Esophagus mucosa (tissue), 1 donor: ENCODE measurements around the gene NFKBIZ. TPM values are rescaled to one million over a fixed set of nuclear protein-coding genes. Genes with fewer than 3 reads are reported as not detected.
"Not testable (repeated sequence)": the region's sequence is repeated elsewhere in the genome, so short reads cannot be mapped to it uniquely, and the experiment has no call there.

ENCODE experiments used
- ATAC-seq: fragments of 200-7000 bp; cut with Tn5 transposase; one replicate; pipeline ENCODE4 v1.9.1; 2020
- total RNA-seq: library from RNA; stranded (reverse); gene quantifications from one replicate; pipeline ENCODE4 v1.2.4, GENCODE V29; 2023
- donor health status: DM: yes; HTN: yes; CAD: no.

The NFKBIZ gene
- total RNA-seq, 1 donor from 2014 or later, result 56.3 TPM

DNA sequence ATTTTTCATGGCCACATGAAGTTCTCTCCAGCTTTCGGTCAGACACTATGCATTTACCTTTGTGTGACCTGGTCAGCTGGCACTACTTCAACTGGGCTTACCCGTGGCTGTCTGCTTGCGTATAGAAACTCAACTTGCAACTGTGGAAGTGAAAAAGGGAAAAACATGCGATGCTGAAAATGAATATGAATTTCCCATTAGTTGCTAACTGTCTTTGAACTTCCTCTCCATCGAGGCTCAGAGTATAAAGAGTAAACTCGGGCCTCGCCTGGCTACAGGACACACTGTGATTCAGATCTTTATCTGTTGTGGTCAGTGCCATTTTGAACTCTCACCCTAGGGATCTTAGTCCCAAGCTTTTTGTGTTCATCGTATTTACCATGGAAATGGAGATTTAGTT, 26.8 kb downstream of the NFKBIZ start:
- no peak for ATAC-seq

DNA sequence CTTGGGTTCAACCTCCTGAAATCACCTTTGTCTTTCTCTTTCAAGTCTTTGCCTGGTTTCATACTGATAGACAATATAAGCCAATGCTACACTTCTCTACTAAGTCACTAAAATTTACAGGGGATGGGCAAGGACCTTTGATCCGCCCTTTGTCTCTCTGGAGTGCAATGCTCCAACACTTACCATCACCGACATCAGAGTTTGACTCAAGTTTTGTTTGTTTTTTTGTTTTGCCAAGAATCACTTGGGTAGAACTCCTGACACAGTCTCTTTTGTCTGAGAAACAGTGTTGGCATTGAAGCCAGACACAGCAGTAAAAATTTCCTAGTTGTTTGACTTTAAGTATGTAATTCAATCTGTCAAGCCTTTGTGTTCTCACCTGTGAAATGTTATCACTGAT, 29.3 kb downstream of the NFKBIZ start:
- no peak for ATAC-seq

DNA sequence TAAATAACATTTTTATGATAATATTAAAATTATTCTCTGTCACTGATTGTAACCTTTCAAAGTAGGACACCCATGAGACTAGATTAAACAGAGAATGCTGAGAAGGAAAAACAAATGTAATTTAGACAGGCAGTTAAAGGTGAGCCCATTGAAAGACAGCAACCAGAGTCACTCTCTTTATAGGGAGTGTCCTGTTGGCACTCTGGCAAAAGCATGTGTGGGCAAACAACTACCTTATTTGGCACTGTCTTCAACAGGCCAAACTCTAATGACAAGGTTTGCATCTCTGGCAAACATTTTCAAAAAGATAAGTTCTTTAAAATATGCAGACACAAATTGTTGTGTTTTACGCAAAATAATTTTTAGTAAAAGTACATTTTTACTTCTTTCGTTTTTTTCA, 29.8 kb downstream of the NFKBIZ start:
- peak; percentile 90 for ATAC-seq

DNA sequence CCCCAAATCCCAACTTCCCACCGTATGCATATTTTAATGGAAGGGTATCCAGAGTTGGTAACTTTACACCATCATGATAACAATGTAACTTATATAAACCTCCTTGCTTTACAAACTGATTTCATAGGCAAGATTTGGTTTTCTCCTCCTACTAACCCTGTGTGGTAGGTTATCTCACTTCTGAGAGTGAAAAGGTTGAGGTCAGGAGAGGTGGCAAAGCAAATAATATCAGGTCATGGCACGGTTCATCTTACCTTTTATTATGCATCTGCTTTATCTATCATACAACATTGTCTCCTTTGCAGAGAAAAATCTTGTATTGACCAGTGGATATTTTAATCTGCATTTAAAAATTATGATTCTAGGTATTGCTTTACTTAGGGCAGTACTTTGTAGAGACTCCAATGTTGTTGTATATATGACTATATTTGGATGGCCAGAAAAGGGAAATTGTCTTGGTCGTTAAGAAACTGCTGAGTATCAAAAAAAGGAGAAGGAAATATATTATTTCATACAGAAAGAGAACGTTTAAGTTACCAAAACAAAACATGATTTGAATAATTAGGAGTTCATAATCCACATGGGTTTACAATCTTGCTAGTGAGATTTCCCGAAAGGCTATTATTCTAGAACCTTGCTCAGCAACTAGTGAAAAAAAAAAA, 30.4 kb downstream of the NFKBIZ start:
- ATAC-seq, result no peak

DNA sequence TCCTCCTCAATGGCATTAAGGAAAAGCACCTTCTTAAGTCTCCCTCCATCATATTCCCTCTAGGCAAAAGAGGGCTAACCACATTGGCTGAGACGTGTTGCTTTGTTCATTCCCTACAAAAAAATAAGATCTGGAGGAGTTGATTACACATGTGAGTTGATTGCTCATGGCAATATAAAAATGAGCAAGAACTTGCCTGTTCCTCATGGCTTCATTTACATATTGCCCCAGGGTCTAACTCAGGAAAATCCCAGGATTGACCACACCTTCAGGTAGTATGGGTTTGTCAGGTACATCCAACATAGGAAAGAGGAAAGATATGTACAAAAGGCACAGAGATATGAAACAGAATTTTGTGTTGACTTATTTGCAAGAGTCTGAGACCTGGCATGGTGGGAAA, 35.5 kb downstream of the NFKBIZ start:
- ATAC-seq, result peak; percentile 66

DNA sequence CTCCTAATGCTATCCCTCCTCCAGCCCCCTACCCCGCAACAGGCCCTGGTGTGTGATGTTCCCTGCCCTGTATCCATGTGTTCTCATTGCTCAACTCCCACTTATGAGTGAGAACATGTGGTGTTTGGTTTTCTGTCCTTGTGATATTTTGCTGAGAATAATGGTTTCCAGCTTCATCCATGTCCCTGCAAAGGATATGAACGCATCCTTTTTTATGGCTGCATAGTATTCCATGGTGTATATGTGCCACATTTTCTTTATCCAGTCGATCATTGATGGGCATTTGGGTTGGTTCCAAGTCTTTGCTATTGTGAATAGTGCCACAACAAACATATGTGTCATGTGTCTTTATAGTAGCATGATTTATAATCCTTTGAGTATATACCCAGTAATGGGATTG, 36.3 kb downstream of the NFKBIZ start:
- not testable (repeated sequence) for ATAC-seq

DNA sequence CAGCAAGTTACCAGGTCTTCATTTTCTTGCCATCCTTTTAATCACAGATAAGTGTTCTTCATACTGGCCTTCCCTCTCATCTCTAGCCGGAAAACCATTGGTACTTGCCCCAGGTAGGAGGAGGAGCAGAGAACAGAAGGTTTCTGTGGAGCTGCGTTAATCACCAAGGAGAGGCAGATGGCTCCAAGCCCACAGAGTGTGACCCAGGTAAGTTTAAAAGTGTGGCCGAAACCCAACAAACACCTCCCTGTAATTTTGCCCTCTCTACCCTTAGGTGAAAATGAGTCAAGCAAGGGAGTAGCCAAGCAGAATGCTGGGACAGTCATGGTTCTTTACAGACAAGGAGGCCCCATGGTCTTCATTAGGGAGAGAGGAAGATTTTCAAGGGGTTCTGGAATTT, 37.3 kb downstream of the NFKBIZ start:
- peak; percentile 97 for ATAC-seq

DNA sequence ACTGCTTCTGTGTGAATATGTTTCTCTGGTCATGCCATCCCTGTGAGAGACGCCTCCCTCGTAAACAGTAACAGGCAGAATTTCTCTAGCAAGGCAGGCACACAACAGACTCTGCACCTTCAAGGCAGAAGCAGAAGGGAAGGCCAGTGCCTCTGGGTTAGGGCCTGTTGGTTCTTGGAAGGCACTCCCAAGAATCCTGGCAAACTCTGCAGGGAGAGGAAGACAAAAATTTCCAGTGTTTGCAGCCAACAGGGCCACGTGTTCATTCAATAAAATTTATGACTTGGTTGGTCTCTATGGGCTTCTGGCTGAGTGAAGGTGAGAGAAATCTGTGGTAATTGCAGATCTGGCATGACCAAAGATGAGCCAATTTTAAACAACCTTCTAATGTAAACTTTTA, 39.3 kb downstream of the NFKBIZ start:
- ATAC-seq, result peak; percentile 56

DNA sequence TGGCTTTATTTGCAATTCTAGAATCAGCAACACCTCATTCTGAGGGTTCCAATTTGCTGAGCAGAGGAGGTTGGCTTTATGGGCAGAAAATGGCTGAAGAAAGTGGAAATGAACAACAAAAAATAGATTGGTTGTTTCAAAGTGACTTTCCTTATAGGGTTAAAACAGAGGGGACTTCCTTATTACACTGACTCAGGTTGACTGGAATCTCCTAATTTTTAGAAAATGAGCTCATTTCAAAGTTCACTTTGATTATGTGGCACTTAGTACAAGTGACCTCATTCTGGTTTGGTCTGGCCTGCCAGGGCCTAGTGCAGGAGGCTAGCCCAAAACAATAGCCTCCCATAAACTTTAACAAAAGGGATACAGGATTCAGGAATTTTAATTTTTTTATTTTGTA, 41.4 kb downstream of the NFKBIZ start:
- ATAC-seq, result no peak

DNA sequence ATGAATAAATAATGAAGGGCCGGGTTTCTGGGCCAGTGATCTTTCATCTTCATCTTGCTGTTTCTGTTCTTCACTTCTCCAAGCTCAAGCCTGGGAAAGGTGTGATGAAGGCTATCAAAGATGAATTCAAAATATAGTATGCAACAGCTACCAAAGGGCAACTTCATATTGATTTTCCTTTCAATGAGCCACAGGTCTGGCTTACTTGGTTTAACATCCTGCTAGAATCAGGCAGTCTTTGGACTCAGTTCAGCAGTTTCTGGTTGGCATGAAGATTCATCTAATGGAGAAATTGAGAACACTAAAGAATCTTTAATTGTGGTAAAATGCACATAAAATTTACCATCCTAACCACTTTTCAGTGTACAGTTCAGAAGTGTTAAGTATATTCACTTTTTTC, 43.3 kb downstream of the NFKBIZ start:
- no peak for ATAC-seq

DNA sequence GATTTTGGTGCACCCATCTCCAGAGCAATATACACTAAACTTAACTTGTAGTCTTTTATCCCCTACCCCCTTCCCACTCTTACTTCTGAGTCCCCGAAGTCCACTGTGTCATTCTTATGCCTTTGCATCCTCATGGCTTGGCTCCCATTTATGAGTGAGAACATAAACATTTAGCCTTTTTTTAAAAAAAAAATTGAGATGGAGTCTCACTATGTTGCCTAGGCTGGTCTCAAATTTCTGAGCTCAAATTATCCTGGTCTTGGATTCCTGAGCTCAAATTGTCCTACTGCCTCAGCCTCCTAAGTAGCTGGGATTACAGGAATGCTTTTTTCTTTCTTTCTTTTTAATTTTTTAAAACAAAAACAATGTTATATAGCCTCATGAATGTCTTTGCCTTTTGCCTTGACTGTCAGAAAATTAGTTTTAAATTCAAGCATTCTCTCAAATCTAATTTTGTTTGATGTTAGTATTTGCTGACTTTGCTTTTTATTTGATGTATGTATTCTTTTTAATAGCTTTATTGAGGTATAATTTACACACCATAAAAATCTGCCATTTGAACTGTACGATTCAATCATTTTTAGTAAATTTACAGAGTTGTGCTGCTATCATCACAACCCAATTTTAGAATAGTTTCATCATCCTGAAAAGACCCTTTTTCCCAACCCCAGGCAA, 46.9 kb downstream of the NFKBIZ start:
- no peak for ATAC-seq

DNA sequence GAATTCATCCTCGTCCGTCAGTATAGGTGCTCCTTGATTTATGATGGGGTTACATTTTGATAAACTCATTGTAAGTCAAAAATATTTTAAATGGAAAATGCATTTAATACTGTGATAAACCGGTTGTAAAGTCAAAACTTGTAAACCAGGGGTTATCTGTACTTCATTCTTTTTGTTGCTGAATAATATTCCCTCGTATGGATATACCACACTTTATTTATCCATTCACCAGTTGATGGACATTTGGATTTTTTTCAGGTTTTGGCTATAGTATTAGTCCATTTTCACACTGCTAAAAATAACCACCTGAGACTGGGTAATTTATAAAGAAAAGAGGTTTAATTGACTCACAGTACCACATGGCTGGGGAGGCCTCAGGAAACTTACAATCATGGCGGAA, 47.7 kb downstream of the NFKBIZ start:
- no peak for ATAC-seq

DNA sequence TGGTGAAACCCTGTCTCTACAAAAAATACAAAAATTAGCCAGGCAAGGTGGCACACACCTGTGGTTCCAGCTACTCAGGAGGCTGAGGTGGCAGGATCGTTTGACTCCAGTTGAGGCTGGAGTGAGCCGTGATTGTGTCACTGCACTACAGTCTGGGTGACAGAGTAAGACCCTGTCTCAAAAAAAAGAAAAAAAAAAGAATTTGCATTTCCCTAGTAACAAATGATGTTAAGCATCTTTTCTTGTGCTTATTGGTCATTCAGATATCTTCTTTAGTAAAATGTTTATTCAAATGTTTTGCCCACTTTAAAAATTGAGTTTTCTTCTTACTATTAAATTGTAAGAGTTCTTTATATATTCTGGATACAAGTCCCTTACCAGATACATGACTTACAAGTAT, 48.7 kb downstream of the NFKBIZ start:
- ATAC-seq, result no peak

DNA sequence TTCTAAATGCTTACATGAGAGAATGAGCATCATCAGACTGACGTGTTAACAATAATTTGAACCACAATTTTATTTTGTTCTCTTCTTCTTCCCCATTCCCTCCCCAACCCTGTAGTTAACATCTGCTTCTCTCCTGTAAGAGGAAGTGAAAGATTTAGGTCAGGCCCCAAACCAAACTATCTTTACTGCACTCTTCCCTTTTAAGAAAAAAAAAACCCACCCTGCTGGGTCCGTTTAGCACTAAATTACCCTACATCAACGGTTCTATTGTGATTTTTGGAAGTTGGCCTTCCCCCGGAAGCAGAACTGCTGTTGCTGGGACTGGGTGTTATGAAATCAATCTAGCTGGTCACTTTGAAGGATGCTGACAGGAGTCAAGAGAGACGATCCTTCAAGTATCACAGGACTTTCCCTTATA, 49.4 kb downstream of the NFKBIZ start:
- ATAC-seq, result no peak

DNA sequence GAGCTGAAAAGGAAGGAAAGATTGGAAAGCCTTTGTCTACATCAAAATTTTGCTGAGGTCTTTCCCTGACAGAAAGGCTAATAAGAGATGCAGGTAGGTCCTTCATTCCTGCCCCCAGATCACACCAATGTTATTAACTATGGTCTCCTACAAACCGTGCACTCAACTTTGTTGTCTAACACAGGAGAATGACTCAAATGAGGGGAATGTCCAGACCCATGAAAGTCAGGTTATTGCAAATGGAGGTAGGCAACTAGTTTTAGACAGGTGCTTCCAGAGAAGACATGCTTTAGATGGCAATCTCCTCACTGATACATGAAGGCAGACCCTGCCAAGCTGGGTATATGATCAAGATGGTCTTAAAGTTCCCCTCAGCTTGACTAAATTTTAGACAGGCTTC, 51.0 kb downstream of the NFKBIZ start:
- ATAC-seq, result no peak

DNA sequence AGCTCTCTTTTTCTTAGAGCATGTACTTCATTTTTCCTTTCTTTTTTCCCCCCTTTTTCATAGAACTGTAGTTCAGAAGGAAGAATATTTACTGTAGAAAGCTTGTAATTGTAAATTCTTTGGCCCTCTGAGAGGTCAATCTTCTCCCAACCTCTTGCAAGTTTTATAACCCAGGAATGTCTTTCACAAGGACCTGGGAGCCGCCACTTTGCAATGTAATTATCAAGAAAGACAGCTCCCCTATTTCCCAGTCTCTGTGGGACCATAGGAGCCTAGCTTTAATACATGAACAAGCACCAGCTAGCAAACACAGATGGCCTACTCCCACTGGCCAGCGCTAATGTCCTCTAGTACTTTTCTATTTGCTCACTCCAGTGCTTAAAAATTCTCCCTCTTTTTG, 51.4 kb downstream of the NFKBIZ start:
- ATAC-seq, result no peak

DNA sequence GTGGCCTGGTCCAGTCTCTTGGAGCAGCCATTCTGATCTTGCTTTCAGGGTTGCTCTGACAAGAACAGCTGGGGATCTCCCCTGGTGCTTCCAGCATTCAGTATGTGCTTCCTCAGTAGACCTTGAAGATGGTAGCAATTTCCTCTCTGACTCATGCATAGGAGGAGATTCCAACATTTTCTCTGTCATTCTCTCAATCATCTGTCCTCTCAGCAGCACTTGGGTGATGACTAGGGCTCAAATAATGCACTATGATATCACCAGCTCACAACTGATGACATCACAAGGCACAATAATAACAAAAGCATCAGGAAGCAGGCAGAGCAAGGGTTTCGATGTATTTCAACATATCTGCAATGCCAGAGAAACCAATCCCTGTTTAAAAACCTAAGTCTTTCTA, 52.7 kb downstream of the NFKBIZ start:
- ATAC-seq, result peak; percentile 97

DNA sequence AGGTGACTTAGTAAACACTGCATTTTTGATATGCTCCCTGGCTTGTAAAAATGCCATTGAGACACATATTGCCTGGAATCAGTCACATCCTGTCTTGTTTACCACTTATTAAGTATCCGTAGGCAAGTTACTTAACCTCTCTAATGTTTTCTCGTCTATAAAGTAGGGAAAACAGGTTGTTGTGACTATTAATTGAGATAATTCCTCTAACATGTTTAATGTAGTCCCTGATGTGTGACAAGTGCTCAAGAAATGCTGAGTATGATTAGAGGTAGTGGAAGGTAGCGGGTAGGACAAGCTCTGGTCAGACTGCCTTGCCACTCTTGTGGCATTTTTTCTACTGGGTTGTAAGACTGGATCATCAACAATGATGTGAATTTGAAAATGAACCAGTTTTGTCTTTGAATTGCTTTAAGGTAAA, 54.1 kb downstream of the NFKBIZ start:
- ATAC-seq, result peak; percentile 89

DNA sequence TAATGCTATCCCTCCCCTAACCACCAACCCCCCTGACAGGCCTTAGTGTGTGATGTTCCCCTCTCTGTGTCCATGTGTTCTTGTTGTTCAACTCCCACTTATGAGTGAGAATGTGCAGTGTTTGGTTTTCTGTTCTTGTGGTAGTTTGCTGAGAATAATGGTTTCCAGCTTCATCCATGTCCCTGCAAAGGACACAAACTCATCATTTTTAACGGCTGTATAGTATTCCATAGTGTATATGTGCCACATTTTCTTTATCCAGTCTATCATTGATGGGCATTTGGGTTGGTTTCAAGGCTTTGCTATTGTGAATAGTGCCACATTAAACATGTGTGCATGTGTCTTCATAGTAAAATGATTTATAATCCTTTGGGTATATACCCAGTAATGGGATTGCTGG, 56.3 kb downstream of the NFKBIZ start:
- ATAC-seq, result not testable (repeated sequence)

Other genes starting within 250 kb of the NFKBIZ start
- 10.0 TPM for gene ZBTB11, start 172.4 kb upstream of the NFKBIZ start, total RNA-seq
- 942 TPM for gene RPL24, start 162.8 kb upstream of the NFKBIZ start, total RNA-seq
- 4.6 TPM for gene CEP97, start 124.9 kb upstream of the NFKBIZ start, total RNA-seq
- 1.8 TPM for gene NXPE3, start 70.3 kb upstream of the NFKBIZ start, total RNA-seq